ENCODE data around the gene MGLL.
"Not testable (repeated sequence)": the region's sequence is repeated elsewhere in the genome, so short reads cannot be mapped to it uniquely, and the experiment has no call there.

MGLL gene

GRCh38 chr3:127670761-127671522, 151.4 kb downstream of the MGLL start:
- no peak for DNase-seq

- DNase-seq: no peak
These were observed 152.1 kb downstream of the MGLL start for GRCh38 chr3:127670229-127670559.

DNA sequence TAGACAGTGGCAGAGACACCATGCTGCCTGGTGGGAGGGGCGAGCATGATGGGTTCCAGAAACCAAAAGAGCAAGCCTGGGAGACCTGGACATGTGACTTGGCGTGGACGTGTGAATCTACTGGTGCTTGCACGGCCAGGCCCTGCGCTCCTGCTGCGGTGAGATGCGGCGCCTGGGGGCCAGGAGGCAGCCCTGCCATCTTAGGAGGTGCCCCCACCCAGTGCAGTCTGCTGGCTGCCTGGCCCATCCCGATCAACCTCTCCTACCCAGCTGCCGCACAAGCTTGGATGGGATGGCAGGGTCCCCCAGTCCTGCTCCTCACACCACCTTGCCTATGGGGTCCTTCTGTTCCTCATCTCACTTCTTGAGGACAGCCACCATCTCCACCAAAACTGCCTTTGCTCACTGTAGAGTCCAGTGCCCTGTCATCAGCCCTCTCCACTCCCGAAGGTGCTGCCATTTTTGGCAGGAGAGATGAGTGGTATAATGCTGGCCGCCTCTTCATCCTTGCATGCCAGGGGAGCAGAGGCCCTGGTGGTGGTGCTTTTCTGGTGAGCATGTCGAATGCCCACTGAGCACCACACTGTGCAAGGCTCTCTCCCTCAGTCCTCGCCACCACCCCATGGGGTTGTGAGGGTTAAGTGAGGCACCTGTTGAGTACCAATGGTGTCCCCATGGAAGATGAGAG, 152.6 kb downstream of the MGLL start:
- no peak for DNase-seq

GRCh38 chr3:127668906-127669305, 153.4 kb downstream of the MGLL start:
- DNase-seq: no peak

DNA sequence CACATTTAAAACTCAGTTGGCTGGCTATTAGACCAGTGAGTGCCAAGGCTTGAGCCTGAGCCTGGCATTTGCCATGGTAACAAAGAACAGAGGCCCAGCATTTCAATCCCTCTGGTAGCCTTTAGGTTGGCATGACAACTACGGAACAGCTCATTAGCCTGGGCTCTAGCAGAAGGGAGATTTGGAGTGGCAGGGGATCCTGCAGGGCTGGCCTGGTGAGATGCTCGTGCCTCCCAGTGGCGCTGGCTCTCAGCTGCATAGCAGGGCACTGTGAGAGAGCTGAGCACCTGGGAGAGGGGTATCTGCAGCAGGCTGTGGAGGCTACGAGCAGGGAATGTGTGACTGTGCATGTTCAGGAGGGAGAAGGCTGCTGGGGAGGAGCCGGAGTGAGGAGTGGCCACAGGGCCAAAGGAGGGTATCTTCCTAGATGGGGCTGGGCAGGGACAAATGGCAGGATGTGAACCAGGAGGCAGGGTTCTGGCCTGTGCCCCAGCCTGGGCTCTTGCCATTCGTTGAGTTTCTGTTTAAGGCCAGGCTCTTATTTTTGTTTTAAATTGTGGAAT, 155.1 kb downstream of the MGLL start:
- no peak for DNase-seq

- DNase-seq: no peak
These were observed 155.6 kb downstream of the MGLL start for GRCh38 chr3:127666676-127667075.

DNA sequence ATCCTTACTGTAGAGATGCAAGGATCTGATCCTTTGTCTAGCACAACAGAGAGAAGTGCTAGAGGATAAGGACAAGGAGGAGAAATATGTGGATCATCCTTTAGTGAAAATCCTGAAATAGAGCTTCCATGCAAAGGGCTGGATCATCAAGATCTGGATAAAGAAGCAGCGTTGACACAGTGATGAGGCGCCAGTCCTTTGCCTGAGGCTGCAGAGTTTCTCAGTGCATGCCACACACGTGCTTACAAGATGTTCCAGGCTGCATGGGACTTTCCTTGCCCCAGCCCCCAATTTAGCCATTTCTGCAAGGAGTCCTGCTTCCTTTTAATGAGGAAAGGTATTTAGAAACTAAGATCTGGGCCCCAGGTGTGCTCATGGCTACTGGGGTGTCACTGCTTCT, 156.7 kb downstream of the MGLL start:
- DNase-seq: no peak

GRCh38 chr3:127665165-127665564, 157.2 kb downstream of the MGLL start:
- no peak for DNase-seq

DNA sequence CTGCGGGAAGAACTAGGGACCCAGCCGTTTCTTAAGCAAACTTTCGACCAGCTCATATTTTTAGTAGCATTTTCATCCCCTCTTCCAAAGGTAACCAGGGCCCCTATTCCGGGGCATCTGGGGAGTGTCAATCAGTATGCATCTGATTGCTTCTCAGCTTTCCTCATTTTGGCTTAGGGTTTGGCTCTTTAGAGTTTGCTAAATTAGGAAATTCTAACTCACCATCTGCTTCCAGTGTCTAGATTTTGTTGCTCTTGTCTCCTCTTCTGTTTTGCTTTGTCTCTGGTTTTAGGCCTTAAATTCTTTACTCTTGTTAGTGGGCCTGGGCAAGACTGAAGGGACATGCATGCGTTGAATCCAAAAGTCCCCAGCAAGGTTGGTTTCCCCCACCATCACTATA, 159.2 kb downstream of the MGLL start:
- DNase-seq: no peak

DNA sequence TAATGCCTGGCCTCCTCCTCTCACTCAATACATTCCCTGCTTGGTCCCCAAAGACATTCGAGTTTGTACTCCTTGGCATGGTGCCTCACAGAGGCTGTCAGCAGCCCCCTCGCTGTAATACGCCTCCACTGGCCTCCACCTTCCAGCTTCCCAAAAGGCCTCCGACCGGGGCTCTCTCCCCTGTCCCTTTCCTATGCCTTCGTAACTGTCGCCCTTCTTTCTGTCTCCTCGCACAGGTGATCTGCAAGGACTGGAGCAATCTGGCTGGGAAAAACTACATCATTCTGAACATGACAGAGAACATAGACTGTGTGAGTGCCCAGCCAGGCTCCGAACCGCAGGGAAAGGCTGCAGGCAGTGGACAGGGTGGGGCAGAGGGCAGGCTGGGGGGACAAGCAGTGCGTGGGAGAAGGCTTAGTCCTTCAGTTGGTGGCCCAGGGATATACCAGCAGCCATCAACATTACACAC, 160.3 kb downstream of the MGLL start:
- DNase-seq: no peak

GRCh38 chr3:127661600-127661999, 160.7 kb downstream of the MGLL start:
- DNase-seq: no peak

DNA sequence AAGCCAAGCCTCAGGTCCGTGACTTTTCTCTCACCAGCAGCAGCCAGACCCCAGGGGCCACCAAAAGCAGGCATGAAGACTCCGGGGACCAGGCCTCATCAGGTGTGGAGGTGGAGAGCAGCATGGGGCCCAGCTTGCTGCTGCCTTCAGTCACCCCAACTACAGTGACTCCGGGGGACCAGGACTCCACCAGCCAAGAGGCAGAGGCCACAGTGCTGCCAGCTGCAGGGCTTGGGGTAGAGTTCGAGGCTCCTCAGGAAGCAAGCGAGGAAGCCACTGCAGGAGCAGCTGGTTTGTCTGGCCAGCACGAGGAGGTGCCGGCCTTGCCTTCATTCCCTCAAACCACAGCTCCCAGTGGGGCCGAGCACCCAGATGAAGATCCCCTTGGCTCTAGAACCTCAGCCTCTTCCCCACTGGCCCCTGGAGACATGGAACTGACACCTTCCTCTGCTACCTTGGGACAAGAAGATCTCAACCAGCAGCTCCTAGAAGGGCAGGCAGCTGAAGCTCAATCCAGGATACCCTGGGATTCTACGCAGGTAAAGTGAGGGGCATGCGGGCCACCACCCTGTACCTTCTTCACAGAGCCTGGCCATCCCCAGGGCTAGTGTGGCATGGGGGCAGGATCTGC, 161.6 kb downstream of the MGLL start:
- no peak for DNase-seq

DNA sequence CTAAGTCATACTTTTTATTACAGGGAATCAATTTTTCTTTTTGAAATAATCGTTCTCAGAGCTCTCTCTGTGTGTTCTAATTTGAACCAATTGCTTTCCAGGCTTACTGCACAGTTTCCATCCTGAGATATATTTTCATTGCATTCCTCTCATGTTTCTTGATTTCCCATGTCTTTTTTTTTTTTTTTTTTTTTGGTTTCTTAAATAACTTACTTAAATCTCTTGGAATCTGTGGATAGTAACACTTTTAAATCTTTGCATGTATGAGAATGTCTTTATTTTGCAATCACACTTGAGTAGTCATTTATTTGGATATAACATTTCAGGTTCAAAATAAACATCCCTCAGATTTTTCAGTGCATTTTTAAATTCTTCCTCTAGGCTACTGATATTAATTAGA, 164.1 kb downstream of the MGLL start:
- DNase-seq: no peak

GRCh38 chr3:127656906-127657305, 165.4 kb downstream of the MGLL start:
- no peak for DNase-seq

DNA sequence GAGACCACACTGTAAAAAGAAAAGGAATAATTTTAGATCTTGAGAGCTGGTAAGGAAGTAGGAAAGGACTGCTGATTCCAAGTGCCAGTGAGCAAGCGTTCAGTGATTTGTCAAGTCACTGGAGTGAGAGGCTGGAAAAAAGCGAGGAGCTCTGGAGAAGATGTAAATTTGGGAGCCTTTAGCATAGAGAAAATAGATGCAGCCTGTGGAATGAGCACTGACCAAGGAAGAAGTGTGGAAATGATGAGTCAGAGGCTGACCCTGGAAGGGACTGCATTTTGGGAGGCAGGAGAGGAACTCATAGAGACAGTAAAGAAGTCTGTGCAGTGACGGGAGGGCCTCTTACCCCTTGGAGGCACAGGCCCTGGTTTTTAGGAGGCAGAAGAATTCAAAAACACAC, 166.7 kb downstream of the MGLL start:
- DNase-seq: no peak

DNA sequence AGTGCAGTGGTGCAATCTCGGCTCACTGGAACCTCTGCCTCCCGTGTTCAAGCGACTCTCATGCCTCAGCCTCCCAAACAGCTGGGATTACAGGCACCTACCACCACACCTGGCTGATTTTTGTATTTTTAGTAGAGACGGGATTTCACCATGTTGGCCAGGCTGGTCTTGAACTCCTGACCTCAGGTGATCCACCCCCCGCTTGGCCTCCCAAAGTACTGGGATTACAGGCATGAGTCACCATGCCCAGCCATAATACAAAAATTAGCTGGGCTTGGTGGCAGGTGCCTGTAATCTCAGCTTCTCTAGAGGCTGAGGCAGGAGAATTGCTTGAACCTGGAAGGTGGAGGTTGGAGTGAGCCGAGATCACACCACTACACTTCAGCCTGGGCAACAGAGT, 167.3 kb downstream of the MGLL start:
- not testable (repeated sequence) for DNase-seq

DNA sequence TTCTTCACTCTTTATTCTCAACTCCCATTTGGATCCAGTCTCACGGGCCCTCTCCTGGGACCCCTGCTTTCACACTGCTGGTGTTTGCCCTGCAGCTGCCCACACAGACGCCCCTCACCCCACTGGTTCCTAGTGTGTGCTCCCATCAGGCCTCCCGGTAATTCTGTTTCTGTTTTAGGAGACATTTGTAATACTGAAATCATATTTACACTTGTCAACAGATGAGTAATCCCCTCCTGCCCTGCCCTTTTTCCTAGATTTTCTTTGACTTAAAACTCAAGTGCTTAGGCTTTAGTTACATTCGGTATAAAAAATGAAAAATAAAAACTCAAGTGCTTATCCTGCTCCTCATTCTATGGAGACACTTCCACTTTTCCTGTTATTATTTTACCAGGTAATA, 167.9 kb downstream of the MGLL start:
- no peak for DNase-seq

DNA sequence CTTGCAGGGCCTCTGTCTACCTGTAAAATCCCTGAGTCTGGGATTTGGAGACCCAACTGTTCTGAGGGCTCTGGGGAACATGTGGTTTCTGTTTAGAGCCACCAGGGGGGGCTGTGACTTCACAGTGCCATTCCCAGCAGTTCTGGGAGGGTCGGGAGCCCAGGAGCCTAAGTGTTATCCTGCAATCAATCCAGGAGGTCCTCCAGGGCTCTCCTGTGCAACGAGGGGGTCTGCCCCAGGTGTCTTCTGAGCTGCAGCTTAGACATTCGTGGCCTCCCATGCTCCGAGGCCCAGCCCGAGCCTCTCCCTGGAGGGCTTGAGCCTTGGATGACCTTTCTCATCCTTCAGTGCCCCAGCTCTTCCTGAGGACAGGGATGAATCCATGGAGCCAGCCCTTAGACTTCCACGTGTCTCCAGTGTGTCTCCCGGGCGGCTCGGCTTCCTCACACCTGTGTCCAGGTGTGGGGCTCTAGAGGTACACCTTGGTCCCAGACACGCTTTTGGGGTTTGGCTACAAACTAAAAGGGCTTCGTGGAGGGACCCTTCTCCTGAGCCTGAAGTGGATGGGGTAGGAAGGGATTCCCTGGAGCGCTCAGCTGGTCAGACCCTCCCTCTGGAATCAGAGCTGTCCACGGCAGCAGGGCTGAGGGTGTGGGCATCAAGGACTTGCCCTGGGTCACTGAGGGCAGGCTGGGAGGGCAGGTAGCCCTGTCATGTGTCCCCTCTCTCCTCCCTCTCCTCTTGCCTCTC, 169.9 kb downstream of the MGLL start:
- no peak for DNase-seq

DNA sequence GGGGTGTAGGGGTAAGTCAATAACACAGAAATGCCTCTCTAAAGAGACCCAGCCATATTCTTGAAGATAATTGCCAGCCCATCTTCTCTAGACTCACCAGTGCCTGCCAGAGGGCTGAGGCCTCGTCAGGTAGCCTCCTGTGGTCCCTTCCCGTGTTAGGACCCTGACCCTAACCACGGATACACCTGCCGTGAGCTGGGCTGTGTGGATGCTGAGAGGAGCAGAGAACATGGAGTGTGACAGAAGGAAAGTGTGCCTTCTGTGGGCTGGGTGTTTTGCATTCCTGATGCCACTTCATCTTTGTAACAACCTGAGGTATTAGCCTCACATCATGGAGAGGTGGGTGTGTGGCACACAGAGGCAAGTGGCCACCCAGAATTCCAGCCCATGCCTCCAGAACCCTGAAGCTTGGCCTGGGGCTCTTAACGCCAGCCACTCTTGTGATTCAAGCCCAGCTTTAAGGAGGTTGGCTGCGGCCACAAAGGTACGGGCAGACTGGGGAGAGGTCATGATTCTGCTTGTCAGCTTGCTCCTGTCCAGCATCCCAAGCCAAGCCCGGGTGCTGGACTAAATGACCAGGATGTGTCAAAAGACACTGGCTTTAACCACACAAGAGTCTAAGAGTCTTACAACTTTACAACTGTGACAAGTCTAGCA, 170.7 kb downstream of the MGLL start:
- no peak for DNase-seq

DNA sequence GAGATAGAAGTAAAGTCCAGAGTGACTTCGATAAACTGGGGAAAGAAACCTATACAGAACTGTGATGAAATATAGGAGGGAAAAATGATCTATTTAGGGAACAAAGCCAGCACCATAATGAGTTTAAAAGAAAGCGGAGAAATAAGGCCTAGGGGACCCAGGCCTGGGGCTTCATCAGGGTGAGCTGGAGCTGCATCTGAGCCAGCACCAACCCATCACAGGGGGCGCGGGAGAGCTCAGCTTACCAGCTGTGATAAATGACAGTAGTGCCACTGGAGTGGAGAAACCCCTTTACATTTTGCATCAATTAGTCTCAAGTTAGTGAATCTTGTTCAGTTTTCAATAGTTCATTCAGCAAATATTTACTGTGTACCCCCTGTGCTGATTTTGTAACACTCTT, 172.1 kb downstream of the MGLL start:
- DNase-seq: no peak

DNA sequence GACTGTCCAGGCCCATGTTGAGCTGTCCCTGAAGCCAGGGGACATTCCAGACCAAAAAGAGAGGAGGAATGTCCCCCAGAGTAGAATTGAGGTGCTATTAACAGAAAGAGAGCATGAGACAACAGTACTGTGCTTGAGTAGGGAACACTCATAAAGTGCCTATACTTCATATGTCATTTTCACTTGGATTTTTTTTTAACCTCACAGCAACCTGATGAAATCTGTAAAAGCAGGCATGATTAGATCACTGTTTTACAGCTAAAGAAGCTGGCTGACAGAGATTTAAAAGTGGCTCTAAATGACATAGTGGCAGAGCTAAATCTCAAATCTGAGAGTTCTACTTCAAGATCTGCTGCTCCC, 174.5 kb downstream of the MGLL start:
- no peak for DNase-seq

GRCh38 chr3:127647166-127647844, 175.0 kb downstream of the MGLL start:
- DNase-seq: no peak

Measured in activated CD4-positive, CD25-positive, alpha-beta regulatory T cell treated with anti-CD3 and anti-CD28 coated beads, Interleukin-2, amount 50 U/mL, for 72 hours (primary cell).